ENCODE results near the gene AKR7A3.
A peak's percentile ranks its signal among the peaks of the same experiment; 100 is the strongest.

AKR7A3 gene

GRCh38 chr1:19317126-19317910 lies 28.7 kb upstream of the AKR7A3 start:
- H3K27me3 ChIP-seq (replicated peaks; ENCODE audit: control insufficient read depth, insufficient read depth, low read length) = no peaks in the 10 kb centered on the region
- peaks cover 3% of the 10 kb centered on the region; the same call in 1 of the 2 replicates for H3K36me3 ChIP-seq (ENCODE audit: control insufficient read depth, insufficient read depth, low read length)
- no peak for DNase-seq (ENCODE audit: extremely low read depth, insufficient read length)
- H3K4me3 ChIP-seq (replicated peaks; ENCODE audit: low read depth, low read length) = no peak overlapping the region
- no peak for TF ChIP-seq CTCF (IDR thresholded peaks at IDR 0.05; ENCODE audit: insufficient read depth, low read length, poor library complexity, severe bottlenecking)

- DNase-seq (ENCODE audit: extremely low read depth, insufficient read length) = peak; percentile 72
- TF ChIP-seq CTCF (IDR thresholded peaks at IDR 0.05; ENCODE audit: insufficient read depth, low read length, poor library complexity, severe bottlenecking) = no peak
- peaks cover 3% of the 10 kb centered on the region; the same call in 1 of the 2 replicates for H3K36me3 ChIP-seq (ENCODE audit: control insufficient read depth, insufficient read depth, low read length)
- H3K4me3 ChIP-seq (replicated peaks; ENCODE audit: low read depth, low read length) = no peak overlapping the region; the same call in 1 of the 2 replicates
- no peaks in the 10 kb centered on the region for H3K27me3 ChIP-seq (replicated peaks; ENCODE audit: control insufficient read depth, insufficient read depth, low read length)
These were observed 27.0 kb upstream of the AKR7A3 start for GRCh38 chr1:19315378-19316198.

GRCh38 chr1:19313961-19314882 lies 25.7 kb upstream of the AKR7A3 start:
- Histone ChIP-seq H3K4me3 (replicated peaks; ENCODE audit: low read depth, low read length) (no peak overlapping the region), H3K36me3 (ENCODE audit: control insufficient read depth, insufficient read depth, low read length) (peaks cover 3% of the 10 kb centered on the region; the same call in 1 of the 2 replicates), H3K27me3 (replicated peaks; ENCODE audit: control insufficient read depth, insufficient read depth, low read length) (no peaks in the 10 kb centered on the region)
- DNase-seq (ENCODE audit: extremely low read depth, insufficient read length) = peak; percentile 48
- no peak for TF ChIP-seq CTCF (IDR thresholded peaks at IDR 0.05; ENCODE audit: insufficient read depth, low read length, poor library complexity, severe bottlenecking)

GRCh38 chr1:19313636-19313959 lies 25.0 kb upstream of the AKR7A3 start:
- peaks cover 3% of the 10 kb centered on the region; the same call in 1 of the 2 replicates for H3K36me3 ChIP-seq (ENCODE audit: control insufficient read depth, insufficient read depth, low read length)
- H3K27me3 ChIP-seq (replicated peaks; ENCODE audit: control insufficient read depth, insufficient read depth, low read length) = no peaks in the 10 kb centered on the region
- no peak for TF ChIP-seq CTCF (IDR thresholded peaks at IDR 0.05; ENCODE audit: insufficient read depth, low read length, poor library complexity, severe bottlenecking)
- peak overlapping the region; percentile 7; the same call in 1 of the 2 replicates for H3K4me3 ChIP-seq (replicated peaks; ENCODE audit: low read depth, low read length)
- no peak for DNase-seq (ENCODE audit: extremely low read depth, insufficient read length)
